CD4-positive, alpha-beta T cell treated with Interleukin-6 at 100 ng/mL for 8 hours (primary cell): ENCODE measurements around the gene AFF1.
A peak's percentile ranks its signal among the peaks of the same experiment; 100 is the strongest.

Experiments used
- DNase-seq: peaks from one replicate; pipeline ENCODE4 v3.0.0-alpha.2; 2020; ENCODE audit warnings: mixed read lengths, low spot score

AFF1 gene

GRCh38 chr4:86934771-86935565 is at the start of gene AFF1:
Gene AFF1 (plus strand): TSS chr4:86935011. CDS start chr4:86948534, 13,523 bp downstream.
- peak; percentile 93 for DNase-seq

- no peak for DNase-seq
These were observed 44.0 kb upstream of the AFF1 start for GRCh38 chr4:86890790-86891189.

- DNase-seq: no peak
These were observed 42.8 kb upstream of the AFF1 start, which contains the start of gene C4orf36 for GRCh38 chr4:86891762-86892635. Gene C4orf36 (minus strand): TSS chr4:86892422. CDS start chr4:86891520, 902 bp downstream.

- no peak for DNase-seq
These were observed 42.2 kb upstream of the AFF1 start for GRCh38 chr4:86892636-86892960.

- no peak for DNase-seq
These were observed 41.7 kb upstream of the AFF1 start for GRCh38 chr4:86893136-86893535.

- no peak for DNase-seq
These were observed 40.4 kb upstream of the AFF1 start for GRCh38 chr4:86894455-86894854.

GRCh38 chr4:86895692-86896488 is 38.9 kb upstream of the AFF1 start:
- DNase-seq: peak; percentile 45

- no peak for DNase-seq
These were observed 38.2 kb upstream of the AFF1 start for GRCh38 chr4:86896596-86896995.

- no peak for DNase-seq
These were observed 36.2 kb upstream of the AFF1 start for GRCh38 chr4:86898562-86898961.

- no peak for DNase-seq
These were observed 32.9 kb upstream of the AFF1 start for GRCh38 chr4:86901864-86902263.

- DNase-seq: no peak
These were observed 26.6 kb upstream of the AFF1 start for GRCh38 chr4:86908251-86908657.

GRCh38 chr4:86909546-86910295 is 25.1 kb upstream of the AFF1 start:
- no peak for DNase-seq

GRCh38 chr4:86910369-86910768 is 24.4 kb upstream of the AFF1 start:
- DNase-seq: no peak

GRCh38 chr4:86910820-86911684 is 23.8 kb upstream of the AFF1 start:
- no peak for DNase-seq

- no peak for DNase-seq
These were observed 18.4 kb upstream of the AFF1 start for GRCh38 chr4:86916392-86916791.

GRCh38 chr4:86917212-86918039 is 17.4 kb upstream of the AFF1 start:
- no peak for DNase-seq

GRCh38 chr4:86918539-86919072 is 16.2 kb upstream of the AFF1 start:
- DNase-seq: no peak

GRCh38 chr4:86919561-86920223 is 15.1 kb upstream of the AFF1 start:
- DNase-seq: no peak
